Stimulated activated CD4-positive, alpha-beta T cell treated with anti-CD3 and anti-CD28 coated beads, Interleukin-12 subunit alpha, Interleukin-12 subunit beta, amount 100 ng/mL, for 48 hours (primary cell): ENCODE data around the gene MACROD2.

Source experiments
- DNase-seq, 3 donors: peaks; one replicate each; pipeline ENCODE4 v3.0.0-alpha.2; 2020; ENCODE audit warnings: low read depth in 2 of 3, low spot score in 1 of 3

The MACROD2 gene

GRCh38 chr20:15742627-15743026 lies 1747.3 kb downstream of the MACROD2 start:
- DNase-seq = no peak

- DNase-seq = no peak
Measured at GRCh38 chr20:15756002-15756753, 1760.9 kb downstream of the MACROD2 start.

- DNase-seq = no peak
Measured at GRCh38 chr20:15756754-15757115, 1761.4 kb downstream of the MACROD2 start.

- DNase-seq = no peak
Measured at GRCh38 chr20:15759594-15759993, 1764.3 kb downstream of the MACROD2 start.

- no peak for DNase-seq
Measured at GRCh38 chr20:15760001-15760621, 1764.8 kb downstream of the MACROD2 start.

- no peak for DNase-seq
Measured at GRCh38 chr20:15763366-15763765, 1768.0 kb downstream of the MACROD2 start.

- no peak for DNase-seq
Measured at GRCh38 chr20:15767586-15767985, 1772.3 kb downstream of the MACROD2 start.

GRCh38 chr20:15767999-15768741 lies 1772.9 kb downstream of the MACROD2 start:
- no peak for DNase-seq

GRCh38 chr20:15772826-15773225 lies 1777.5 kb downstream of the MACROD2 start:
- DNase-seq = no peak

GRCh38 chr20:15774926-15775325 lies 1779.6 kb downstream of the MACROD2 start:
- DNase-seq = no peak

GRCh38 chr20:15776770-15777466 lies 1781.6 kb downstream of the MACROD2 start:
- no peak for DNase-seq

- no peak for DNase-seq
Measured at GRCh38 chr20:15784020-15784419, 1788.7 kb downstream of the MACROD2 start.

GRCh38 chr20:15789079-15789478 lies 1793.8 kb downstream of the MACROD2 start:
- DNase-seq = no peak

- DNase-seq = no peak
Measured at GRCh38 chr20:15792855-15793254, 1797.5 kb downstream of the MACROD2 start.

- no peak for DNase-seq
Measured at GRCh38 chr20:15794409-15794808, 1799.1 kb downstream of the MACROD2 start.

- no peak for DNase-seq
Measured at GRCh38 chr20:15795305-15796019, 1800.1 kb downstream of the MACROD2 start.

- DNase-seq = no peak
Measured at GRCh38 chr20:15799871-15800270, 1804.6 kb downstream of the MACROD2 start.

GRCh38 chr20:15802020-15802419 lies 1806.7 kb downstream of the MACROD2 start:
- no peak for DNase-seq

GRCh38 chr20:15805154-15805553 lies 1809.8 kb downstream of the MACROD2 start:
- no peak for DNase-seq

- no peak for DNase-seq
Measured at GRCh38 chr20:15806105-15806504, 1810.8 kb downstream of the MACROD2 start.

GRCh38 chr20:15807271-15807670 lies 1812.0 kb downstream of the MACROD2 start:
- DNase-seq = no peak
